DND-41 (cell line): ENCODE data around the gene MKS1.

ENCODE experiments used
- EZH2 ChIP-seq: IDR thresholded peaks from 3 replicates; pipeline ENCODE4 v1.6.1; 2012; ENCODE audit warnings: borderline replicate concordance, low read depth, mild to moderate bottlenecking, moderate library complexity, low read length, inconsistent platforms; ENCODE audit not compliant: severe bottlenecking
- TF ChIP-seq, protein P1 (sequence below): IDR thresholded peaks from 2 replicates; pipeline ENCODE4 v1.5.1; 2012; ENCODE audit warnings: borderline replicate concordance, low read length, moderate library complexity, mild to moderate bottlenecking; ENCODE audit not compliant: poor library complexity, severe bottlenecking; ENCODE audit errors: extremely low read depth

DNA sequence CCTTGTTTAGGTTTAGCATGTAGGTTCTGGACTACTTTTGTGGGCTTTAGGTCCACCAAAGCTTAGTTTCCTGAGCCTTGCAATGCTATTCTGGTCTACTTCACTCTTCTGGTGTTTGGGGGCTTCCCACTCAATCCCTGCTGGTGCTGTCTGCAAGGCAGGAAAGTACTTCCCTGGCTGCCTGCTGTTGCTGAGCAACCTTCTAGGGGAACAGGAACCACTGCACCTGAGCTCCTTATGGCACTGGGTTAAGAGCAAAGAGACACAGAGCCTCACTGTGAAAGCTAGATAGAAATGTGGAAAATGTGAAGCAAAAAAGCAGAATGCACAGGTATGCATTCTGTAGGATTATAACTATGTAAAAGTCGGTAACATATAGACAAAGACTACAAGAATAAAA, 44.7 kb upstream of the MKS1 start:
- no peak for TF ChIP-seq EZH2
- TF ChIP-seq, protein P1, sequence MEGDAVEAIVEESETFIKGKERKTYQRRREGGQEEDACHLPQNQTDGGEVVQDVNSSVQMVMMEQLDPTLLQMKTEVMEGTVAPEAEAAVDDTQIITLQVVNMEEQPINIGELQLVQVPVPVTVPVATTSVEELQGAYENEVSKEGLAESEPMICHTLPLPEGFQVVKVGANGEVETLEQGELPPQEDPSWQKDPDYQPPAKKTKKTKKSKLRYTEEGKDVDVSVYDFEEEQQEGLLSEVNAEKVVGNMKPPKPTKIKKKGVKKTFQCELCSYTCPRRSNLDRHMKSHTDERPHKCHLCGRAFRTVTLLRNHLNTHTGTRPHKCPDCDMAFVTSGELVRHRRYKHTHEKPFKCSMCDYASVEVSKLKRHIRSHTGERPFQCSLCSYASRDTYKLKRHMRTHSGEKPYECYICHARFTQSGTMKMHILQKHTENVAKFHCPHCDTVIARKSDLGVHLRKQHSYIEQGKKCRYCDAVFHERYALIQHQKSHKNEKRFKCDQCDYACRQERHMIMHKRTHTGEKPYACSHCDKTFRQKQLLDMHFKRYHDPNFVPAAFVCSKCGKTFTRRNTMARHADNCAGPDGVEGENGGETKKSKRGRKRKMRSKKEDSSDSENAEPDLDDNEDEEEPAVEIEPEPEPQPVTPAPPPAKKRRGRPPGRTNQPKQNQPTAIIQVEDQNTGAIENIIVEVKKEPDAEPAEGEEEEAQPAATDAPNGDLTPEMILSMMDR, result no peak
